GM15510 (cell line): ENCODE results near the gene PHACTR1.

Experiments used
- POLR2A ChIP-seq: IDR thresholded peaks from 3 replicates; pipeline ENCODE4 v1.6.1; 2011; ENCODE audit warnings: borderline replicate concordance; ENCODE audit not compliant: insufficient read length; ENCODE audit errors: extremely low read depth

The PHACTR1 gene

DNA sequence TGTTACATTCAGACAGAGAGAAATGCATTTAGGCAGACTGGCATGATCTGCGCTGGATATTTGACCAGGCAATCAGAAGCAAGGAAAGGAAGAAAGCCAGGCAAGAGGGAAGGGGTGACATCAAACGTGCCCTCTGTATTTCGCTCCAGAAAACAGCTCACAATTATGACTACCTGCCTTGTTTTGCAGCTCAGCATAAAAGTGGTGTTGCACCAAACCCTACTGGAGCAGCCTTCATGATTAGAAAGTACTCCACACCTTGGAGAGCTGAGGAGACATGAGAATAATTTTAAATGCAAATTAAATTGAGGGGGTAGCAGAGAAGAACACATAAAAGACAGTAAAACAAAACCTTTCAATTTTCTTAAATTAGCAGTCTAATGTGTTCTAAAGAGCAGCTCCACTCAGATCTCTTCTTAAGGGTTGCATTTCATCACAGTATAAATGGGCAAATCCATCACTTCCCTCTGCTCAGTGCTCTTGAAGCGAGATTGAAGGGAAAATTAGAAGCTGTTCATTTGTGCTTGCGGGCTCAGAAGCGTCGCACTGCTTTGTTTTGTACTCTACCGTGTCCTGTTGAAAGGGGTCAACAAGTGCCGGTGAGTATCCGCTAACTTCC lies at the start of gene PHACTR1:
PHACTR1 (plus strand) TSS at position 470 of the 619 bp plus-strand sequence.
- no peak for TF ChIP-seq POLR2A

DNA sequence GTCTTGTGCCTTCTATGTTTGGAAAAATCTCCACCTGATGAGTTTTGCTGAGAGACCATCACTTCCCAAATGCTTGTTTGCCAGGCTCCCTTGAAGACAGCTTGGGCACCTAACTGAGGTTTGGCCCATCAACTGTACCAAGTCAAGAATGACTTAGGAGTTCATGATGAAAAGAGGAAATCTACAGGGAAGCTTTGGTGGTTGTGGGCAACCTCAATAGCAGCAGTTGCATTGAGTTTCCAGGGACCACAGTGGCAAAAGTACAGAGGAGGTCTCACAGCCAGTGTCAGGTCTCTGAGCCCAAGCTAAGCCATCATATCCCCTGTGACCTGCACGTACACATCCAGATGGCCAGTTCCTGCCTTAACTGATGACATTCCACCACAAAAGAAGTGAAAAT lies 49.7 kb upstream of the PHACTR1 start:
- TF ChIP-seq POLR2A, result no peak

DNA sequence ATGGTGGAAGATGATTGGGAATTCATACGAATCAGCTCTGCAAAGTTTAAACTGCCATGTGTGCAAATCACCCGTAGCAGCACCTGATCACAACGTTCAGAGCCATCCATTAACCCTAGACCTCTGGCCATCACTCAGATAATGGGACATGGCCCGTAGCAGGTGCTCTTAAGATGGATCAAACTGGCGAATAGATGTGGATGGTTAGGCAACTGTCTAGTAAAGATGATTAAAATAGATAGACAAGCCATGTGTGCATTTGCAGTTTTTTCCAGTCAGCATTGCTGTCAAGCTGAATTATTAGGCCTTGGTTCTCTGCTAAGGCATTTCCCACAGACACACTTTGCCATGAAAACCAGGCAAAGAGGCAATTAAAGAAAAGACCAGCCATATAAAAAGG lies 40.6 kb upstream of the PHACTR1 start:
- TF ChIP-seq POLR2A, result no peak

DNA sequence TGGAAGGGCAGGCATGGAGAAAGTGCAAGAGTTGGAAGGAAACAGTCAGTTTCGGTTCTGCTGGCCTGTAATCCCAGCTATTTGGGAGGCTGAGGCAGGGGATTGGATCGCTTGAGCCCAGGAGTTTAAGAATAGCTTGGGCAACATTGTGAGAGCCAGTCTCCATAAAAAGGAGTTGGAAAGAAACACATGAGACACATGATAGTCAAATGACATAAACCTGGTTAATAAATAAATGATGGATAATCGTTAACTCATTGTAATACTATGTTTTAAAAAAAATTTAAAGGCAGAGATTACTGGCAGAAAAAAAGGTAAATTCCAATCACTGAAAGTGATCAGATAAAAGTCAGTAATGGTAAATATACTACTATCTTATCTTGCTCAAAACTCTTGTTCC lies 37.2 kb upstream of the PHACTR1 start:
- no peak for TF ChIP-seq POLR2A

DNA sequence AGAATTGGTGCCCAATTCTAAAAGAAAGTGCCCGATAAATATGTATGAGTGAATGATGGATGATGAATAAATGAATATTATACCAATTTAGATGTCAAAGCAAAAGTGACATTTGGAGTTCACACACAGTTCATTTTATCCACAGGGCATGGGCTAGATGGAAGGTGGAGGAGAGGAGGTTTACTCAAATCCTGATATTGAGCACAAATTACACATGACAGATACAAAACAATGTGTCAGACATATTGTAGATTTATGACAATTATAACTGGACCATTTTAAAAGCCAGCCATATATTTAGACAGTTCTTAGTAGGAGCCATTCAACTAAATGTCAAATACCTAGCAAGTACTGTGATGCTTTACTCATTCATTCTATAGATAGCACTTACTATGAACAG lies 23.4 kb upstream of the PHACTR1 start:
- TF ChIP-seq POLR2A, result no peak

DNA sequence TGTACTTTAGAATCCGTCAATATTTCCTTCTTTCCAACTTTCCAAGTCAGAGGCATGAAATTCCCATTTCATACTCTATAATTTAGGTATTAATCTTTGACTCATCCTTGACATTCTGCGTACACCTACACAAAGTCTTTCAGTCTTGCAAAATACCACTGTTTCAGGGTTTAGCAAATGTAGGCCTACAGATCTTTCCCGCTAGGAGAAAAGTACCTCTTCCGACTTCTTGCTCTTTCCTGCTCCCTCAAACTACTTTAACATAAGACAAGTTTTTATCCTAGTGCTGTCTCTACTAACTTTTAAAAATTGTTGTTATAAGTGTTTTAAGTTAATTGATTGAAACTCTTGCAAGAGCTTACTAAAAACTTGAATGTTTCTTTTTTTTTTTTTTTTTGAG lies 18.3 kb upstream of the PHACTR1 start:
- TF ChIP-seq POLR2A, result no peak

DNA sequence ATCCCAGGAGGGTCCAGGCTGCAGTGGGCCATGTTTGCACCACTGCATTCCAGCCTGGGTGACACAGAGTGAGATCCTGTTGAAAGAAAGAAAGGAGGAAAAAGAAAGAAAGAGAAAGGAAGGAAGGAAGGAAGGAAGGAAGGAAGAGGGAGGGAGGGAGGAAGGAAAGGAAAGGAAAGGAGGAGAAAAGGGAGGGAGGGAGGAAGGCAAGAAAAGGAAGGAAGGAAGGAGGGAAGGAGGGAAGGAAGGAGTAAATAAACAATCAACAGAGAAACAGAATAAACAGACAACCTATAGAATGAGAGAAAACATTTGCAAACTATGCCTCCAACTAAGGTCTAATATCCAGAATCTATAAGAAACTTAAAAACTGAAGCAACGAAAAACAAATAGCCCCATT lies 11.6 kb upstream of the PHACTR1 start:
- no peak for TF ChIP-seq POLR2A

DNA sequence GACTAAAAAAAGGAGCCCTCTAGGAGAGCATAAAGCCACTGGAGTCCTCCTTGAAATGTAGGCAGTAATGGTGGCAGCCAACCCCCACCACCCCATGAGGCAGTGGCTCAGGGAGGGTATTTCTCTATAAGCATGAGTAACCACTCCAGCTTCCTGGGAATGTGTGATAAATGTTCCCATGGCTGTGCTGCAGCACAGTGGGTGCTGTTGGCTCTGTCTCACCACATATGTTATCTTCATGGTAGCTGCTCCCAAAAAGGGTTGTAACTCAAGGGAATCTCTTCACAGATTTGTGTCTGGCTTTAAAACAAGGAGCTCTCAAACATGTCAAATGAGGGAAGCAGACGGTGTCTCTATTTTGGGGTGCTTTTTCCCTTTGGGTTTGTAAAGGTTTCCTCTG lies 7.5 kb upstream of the PHACTR1 start:
- no peak for TF ChIP-seq POLR2A

DNA sequence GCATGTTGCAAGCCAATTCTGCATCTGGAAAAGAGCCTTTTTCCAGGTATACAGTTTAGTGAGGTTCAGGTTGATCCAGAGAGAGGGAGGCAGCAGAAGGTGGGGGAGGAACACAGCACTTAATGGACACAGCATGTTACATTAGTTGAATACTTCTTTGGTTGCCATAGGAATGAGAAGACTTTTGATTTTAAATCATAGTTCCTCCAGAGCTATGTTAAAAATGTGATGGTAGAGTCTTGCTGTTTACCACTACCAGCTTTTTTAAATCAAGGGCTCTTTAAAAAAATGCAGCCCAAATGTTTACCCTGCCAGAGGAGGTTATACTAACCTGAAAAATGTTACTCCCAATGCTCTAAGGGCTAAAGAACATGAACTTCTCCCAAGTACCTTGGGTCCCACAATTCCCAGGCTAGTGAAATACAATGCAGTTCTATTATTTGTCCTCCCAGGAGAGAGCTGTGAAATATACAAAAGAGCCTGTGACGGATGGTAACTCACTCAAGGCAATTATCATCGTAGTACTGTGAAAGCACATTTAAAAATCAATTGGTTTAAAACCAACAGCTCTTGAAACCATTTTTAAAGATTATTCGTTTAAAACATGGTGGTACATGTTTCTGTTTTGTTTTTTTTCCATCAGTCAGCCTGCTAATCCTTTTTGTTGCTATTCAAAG lies 6.9 kb upstream of the PHACTR1 start:
- no peak for TF ChIP-seq POLR2A

DNA sequence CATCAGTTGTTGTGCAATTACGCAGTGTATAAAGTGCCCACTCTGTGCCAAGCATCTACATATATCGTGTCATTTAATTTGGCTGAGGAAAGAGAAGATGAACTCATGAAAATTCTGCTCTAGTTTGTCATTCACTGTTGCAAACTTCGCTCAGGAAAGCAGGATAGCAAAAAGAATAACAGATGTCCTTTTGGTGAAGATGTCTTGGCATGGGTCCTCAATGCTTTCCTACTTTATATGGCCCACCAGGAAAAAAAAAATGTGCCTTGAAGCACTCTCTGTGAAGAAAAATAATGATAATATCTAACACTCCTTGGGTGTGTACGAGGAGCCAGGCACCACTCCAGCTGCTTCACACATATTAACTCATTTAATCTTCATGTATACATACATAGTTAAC lies 5.6 kb upstream of the PHACTR1 start:
- TF ChIP-seq POLR2A, result no peak

DNA sequence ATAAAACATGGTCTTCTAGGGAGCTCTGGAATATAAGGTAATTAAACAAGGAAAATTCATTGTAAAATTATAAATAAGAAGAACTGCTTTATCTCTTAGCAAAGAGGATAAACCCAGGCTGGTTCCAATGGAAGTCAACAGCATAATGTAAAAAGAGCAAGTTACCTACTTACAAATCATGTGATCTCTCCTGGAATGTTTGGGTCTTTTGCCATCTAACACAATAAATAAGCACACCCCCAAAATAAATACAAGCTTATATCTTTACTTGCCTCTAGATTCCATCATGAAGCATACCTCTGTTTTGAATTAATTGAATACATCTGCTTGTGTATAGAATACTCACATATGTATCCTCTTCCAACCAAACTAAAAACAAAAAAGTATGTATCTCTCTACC lies 2.5 kb upstream of the PHACTR1 start:
- TF ChIP-seq POLR2A, result no peak

DNA sequence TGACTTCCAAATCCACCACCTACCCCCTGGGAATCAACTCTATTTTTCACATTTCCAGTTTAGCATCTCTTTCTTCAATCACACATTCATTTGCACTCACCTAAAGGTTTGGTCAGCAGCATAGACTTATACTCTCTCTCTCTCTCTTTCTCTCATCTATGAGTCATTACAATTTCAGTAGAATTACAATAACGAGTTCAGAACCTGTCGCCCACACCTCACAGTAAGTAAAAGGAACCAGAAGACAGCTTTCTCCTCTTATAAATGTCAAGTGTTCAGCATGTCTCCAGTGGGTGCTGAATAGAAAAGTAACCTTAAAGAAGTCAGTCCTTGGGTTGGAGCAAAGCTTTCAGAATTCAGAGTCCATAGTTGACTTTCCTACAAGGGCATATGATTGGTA lies 1.1 kb upstream of the PHACTR1 start:
- no peak for TF ChIP-seq POLR2A

DNA sequence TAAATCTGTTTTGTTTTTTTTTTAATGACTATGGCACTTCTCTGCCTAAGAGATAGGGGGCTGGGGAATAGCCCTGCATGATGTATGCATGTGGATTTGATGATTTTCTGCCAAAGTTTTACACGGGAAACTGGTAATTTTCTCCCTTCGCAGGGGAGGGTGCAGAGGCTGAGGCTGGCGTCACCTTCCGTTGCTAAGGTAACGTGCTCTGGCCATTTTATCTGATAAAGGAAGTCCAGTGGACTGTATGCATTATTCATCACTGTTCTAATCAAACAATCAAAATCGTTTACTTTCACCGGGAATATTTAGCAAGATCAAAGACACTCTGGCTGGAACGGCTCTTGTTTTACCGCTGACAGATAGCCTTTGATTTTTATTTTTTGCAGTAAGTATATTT lies 789 bp downstream of the PHACTR1 start:
- TF ChIP-seq POLR2A, result no peak

DNA sequence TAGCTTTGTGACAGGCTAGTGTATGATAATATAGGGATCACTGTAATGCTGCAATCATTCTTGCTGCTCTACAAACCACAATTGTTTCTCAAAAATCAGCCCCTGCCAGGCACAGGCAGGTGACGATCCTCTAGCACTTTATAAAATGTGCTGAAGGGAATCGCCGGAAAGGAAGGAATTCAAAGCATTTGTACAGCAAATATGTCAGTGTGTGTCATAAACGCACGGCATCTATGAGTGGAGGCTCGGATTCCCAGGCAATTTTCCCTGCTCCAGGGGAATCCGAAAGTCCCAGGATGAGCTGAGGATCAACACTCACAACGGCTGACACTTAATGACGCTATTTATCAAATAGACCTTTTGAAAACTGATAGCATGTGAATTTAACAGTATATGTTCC lies 1.4 kb downstream of the PHACTR1 start:
- no peak for TF ChIP-seq POLR2A

DNA sequence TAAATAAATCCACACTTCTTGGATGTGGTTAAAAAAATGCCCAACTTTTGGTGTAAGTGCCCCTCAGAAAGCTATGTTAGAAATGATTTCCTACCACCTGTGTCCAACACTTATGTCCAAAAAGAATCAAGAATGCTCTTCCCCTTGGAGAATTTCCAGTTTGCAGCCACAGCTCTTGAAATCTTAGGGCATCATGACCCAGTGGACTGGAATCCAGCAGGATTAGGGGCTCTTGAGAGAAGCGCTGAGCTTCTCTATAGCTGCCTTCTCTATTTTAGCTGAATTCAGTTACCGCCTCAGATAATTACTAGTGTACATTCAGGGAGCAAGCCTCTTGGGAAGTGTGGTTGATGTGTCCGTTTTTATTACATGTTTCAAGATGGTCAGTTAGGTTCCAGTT lies 2.5 kb downstream of the PHACTR1 start:
- no peak for TF ChIP-seq POLR2A

DNA sequence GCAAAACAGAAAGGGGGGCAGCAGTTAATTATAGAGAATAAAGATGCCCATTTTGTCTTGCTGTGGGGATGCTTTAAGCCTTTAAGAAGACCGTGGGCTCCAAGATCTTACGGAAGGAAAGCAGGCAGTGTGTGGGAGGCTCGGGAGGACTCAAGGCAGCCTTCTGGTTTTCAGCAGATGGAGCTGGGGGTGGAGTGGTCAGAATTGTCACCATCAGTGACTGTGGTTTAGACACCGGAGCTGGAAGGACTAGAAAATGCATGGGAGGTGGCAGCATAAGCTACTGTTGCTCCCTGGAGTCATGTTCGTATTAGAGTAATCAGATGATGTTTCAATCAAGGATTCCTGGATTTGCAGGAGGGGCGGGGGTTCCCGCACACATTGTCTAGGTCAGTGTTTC lies 3.7 kb downstream of the PHACTR1 start:
- TF ChIP-seq POLR2A, result no peak
